Activated T-helper 17 cell treated with anti-CD3 and anti-CD28 coated beads, Interleukin-2, amount 50 U/mL, for 72 hours (primary cell): ENCODE data around the gene AGTRAP. TPM values are rescaled to one million over a fixed set of nuclear protein-coding genes. Genes with fewer than 3 reads are reported as not detected.
A peak's percentile ranks its signal among the peaks of the same experiment; 100 is the strongest.

Experiments used
- ATAC-seq: fragments of 150-1000 bp; cut with Tn5 transposase; replicated peaks from 2 replicates; pipeline ENCODE4 v1.10.0; 2021; ENCODE audit warnings: mild to moderate bottlenecking, moderate library complexity
- H3K27ac Mint-ChIP-seq: one replicate; pipeline ENCODE4 v1.8.0; 2022; ENCODE audit warnings: mixed read lengths
- H3K27me3 Mint-ChIP-seq: one replicate; pipeline ENCODE4 v1.8.0; 2022; ENCODE audit warnings: mixed read lengths
- H3K36me3 Mint-ChIP-seq: one replicate; pipeline ENCODE4 v1.8.0; 2022; ENCODE audit warnings: low read depth, mild to moderate bottlenecking, mixed read lengths
- H3K4me1 Mint-ChIP-seq: one replicate; pipeline ENCODE4 v1.8.0; 2022; ENCODE audit warnings: mixed read lengths
- H3K4me3 Mint-ChIP-seq: one replicate; pipeline ENCODE4 v1.8.0; 2022; ENCODE audit warnings: mild to moderate bottlenecking, mixed read lengths
- H3K9me3 Mint-ChIP-seq: one replicate; pipeline ENCODE4 v1.8.0; 2022; ENCODE audit warnings: mixed read lengths
- total RNA-seq, 2 donors: library from RNA; stranded (reverse); gene quantifications; one replicate each; pipeline ENCODE4 v1.2.3, GENCODE V29; 2022

Gene AGTRAP
- total RNA-seq, 2 donors from 2014 or later = 7.5 to 14.3 TPM

GRCh38 chr1:11719313-11720032 is 16.5 kb upstream of the AGTRAP start:
- Mint-ChIP-seq H3K27ac (peak overlapping the region; percentile 81), H3K4me3 (peak overlapping the region; percentile 88), H3K9me3 (no peaks in the 10 kb centered on the region), H3K36me3 (no peaks in the 10 kb centered on the region), H3K4me1 (peaks cover 10% of the 10 kb centered on the region), H3K27me3 (no peaks in the 10 kb centered on the region)
- peak; percentile 85 for ATAC-seq

GRCh38 chr1:11720033-11720376 is 15.9 kb upstream of the AGTRAP start:
- H3K9me3 Mint-ChIP-seq = no peaks in the 10 kb centered on the region
- no peak for ATAC-seq
- H3K27ac Mint-ChIP-seq = peak overlapping the region; percentile 81
- H3K4me3 Mint-ChIP-seq = peak overlapping the region; percentile 88
- peaks cover 10% of the 10 kb centered on the region for H3K4me1 Mint-ChIP-seq
- H3K27me3 Mint-ChIP-seq = no peaks in the 10 kb centered on the region
- H3K36me3 Mint-ChIP-seq = no peaks in the 10 kb centered on the region

- H3K9me3 Mint-ChIP-seq = no peaks in the 10 kb centered on the region
These were observed 15.4 kb upstream of the AGTRAP start for GRCh38 chr1:11720525-11720924.

GRCh38 chr1:11721311-11721710 is 14.6 kb upstream of the AGTRAP start:
- H3K4me3 Mint-ChIP-seq = no peak overlapping the region
- no peak for ATAC-seq
- H3K4me1 Mint-ChIP-seq = peaks cover 10% of the 10 kb centered on the region
- H3K9me3 Mint-ChIP-seq = no peaks in the 10 kb centered on the region
- no peaks in the 10 kb centered on the region for H3K27me3 Mint-ChIP-seq
- H3K36me3 Mint-ChIP-seq = no peaks in the 10 kb centered on the region
- no peak overlapping the region for H3K27ac Mint-ChIP-seq

More at GRCh38 chr1:11720525-11720924, 15.4 kb upstream of the AGTRAP start:
- Mint-ChIP-seq H3K4me1 (peaks cover 10% of the 10 kb centered on the region), H3K27me3 (no peaks in the 10 kb centered on the region), H3K4me3 (no peak overlapping the region), H3K27ac (no peak overlapping the region), H3K36me3 (no peaks in the 10 kb centered on the region)
- ATAC-seq = no peak

- Mint-ChIP-seq H3K4me1 (peaks cover 10% of the 10 kb centered on the region), H3K27me3 (no peaks in the 10 kb centered on the region), H3K36me3 (no peaks in the 10 kb centered on the region), H3K9me3 (no peaks in the 10 kb centered on the region), H3K4me3 (no peak overlapping the region), H3K27ac (no peak overlapping the region)
- ATAC-seq = no peak
These were observed 13.4 kb upstream of the AGTRAP start for GRCh38 chr1:11722538-11722937.

GRCh38 chr1:11725616-11726015 is 10.3 kb upstream of the AGTRAP start:
- peaks cover 11% of the 10 kb centered on the region for H3K4me1 Mint-ChIP-seq
- H3K27me3 Mint-ChIP-seq = no peaks in the 10 kb centered on the region
- H3K27ac Mint-ChIP-seq = no peak overlapping the region
- H3K9me3 Mint-ChIP-seq = no peaks in the 10 kb centered on the region
- H3K4me3 Mint-ChIP-seq = no peak overlapping the region
- no peaks in the 10 kb centered on the region for H3K36me3 Mint-ChIP-seq
- ATAC-seq = no peak

- no peak overlapping the region for H3K27ac Mint-ChIP-seq
- H3K9me3 Mint-ChIP-seq = no peaks in the 10 kb centered on the region
- no peaks in the 10 kb centered on the region for H3K36me3 Mint-ChIP-seq
- no peaks in the 10 kb centered on the region for H3K27me3 Mint-ChIP-seq
- no peak overlapping the region for H3K4me3 Mint-ChIP-seq
- H3K4me1 Mint-ChIP-seq = peaks cover 16% of the 10 kb centered on the region
- no peak for ATAC-seq
These were observed 8.8 kb upstream of the AGTRAP start for GRCh38 chr1:11727119-11727518.

GRCh38 chr1:11728126-11728806 is 7.7 kb upstream of the AGTRAP start:
- Mint-ChIP-seq H3K27ac (no peak overlapping the region), H3K4me1 (peaks cover 16% of the 10 kb centered on the region), H3K36me3 (no peaks in the 10 kb centered on the region), H3K9me3 (no peaks in the 10 kb centered on the region), H3K27me3 (no peaks in the 10 kb centered on the region), H3K4me3 (no peak overlapping the region)
- peak; percentile 16 for ATAC-seq

- Mint-ChIP-seq H3K27ac (no peak overlapping the region), H3K9me3 (no peaks in the 10 kb centered on the region), H3K4me1 (peaks cover 16% of the 10 kb centered on the region), H3K27me3 (no peaks in the 10 kb centered on the region), H3K36me3 (no peaks in the 10 kb centered on the region), H3K4me3 (no peak overlapping the region)
- ATAC-seq = no peak
These were observed 6.8 kb upstream of the AGTRAP start for GRCh38 chr1:11729155-11729497.

- no peak for ATAC-seq
- Mint-ChIP-seq H3K27ac (no peak overlapping the region), H3K9me3 (no peaks in the 10 kb centered on the region), H3K4me1 (peaks cover 16% of the 10 kb centered on the region), H3K4me3 (peak overlapping the region; percentile 58), H3K27me3 (no peaks in the 10 kb centered on the region), H3K36me3 (no peaks in the 10 kb centered on the region)
These were observed 6.2 kb upstream of the AGTRAP start for GRCh38 chr1:11729498-11730428.

GRCh38 chr1:11730429-11730891 is 5.5 kb upstream of the AGTRAP start:
- no peaks in the 10 kb centered on the region for H3K9me3 Mint-ChIP-seq
- H3K27me3 Mint-ChIP-seq = no peaks in the 10 kb centered on the region
- H3K4me3 Mint-ChIP-seq = peak overlapping the region; percentile 58
- H3K27ac Mint-ChIP-seq = peak overlapping the region; percentile 34
- H3K4me1 Mint-ChIP-seq = peaks cover 16% of the 10 kb centered on the region
- peak; percentile 85 for ATAC-seq
- H3K36me3 Mint-ChIP-seq = no peaks in the 10 kb centered on the region

GRCh38 chr1:11731691-11732283 is 4.1 kb upstream of the AGTRAP start:
- Mint-ChIP-seq H3K27me3 (no peaks in the 10 kb centered on the region), H3K4me3 (peak overlapping the region; percentile 58), H3K4me1 (peaks cover 16% of the 10 kb centered on the region), H3K27ac (peak overlapping the region; percentile 70), H3K9me3 (no peaks in the 10 kb centered on the region), H3K36me3 (no peaks in the 10 kb centered on the region)
- no peak for ATAC-seq

GRCh38 chr1:11733306-11733705 is 2.6 kb upstream of the AGTRAP start:
- Mint-ChIP-seq H3K4me3 (no peak overlapping the region), H3K4me1 (peaks cover 24% of the 10 kb centered on the region), H3K36me3 (no peaks in the 10 kb centered on the region), H3K9me3 (no peaks in the 10 kb centered on the region), H3K27me3 (no peaks in the 10 kb centered on the region), H3K27ac (no peak overlapping the region)
- no peak for ATAC-seq

- H3K36me3 Mint-ChIP-seq = no peaks in the 10 kb centered on the region
- no peak for ATAC-seq
- peak overlapping the region; percentile 82 for H3K27ac Mint-ChIP-seq
- H3K4me1 Mint-ChIP-seq = peaks cover 22% of the 10 kb centered on the region
- H3K4me3 Mint-ChIP-seq = peak overlapping the region; percentile 87
- no peaks in the 10 kb centered on the region for H3K27me3 Mint-ChIP-seq
- no peaks in the 10 kb centered on the region for H3K9me3 Mint-ChIP-seq
These were observed 444 bp upstream of the AGTRAP start for GRCh38 chr1:11735531-11735853.
